K562 (cell line): Measurements from ENCODE around the gene TRABD2B. TPM values are rescaled to one million over a fixed set of nuclear protein-coding genes. Genes with fewer than 3 reads are reported as not detected.

Experiments
- ATAC-seq: fragments of 200-7000 bp; cut with Tn5 transposase; 3 replicates; pipeline ENCODE4 v1.9.1; 2020; ENCODE audit warnings: moderate library complexity
- BruUV-seq: library from RNA; stranded (reverse); fragments of 400-500 nt; replicated peaks from 2 replicates; lab custom pipeline; 2021; lab: Mats Ljungman, UMichigan
- CTCF ChIA-PET: fragments of 300-600 bp; formaldehyde crosslinking; extraction: SDS; loops from one replicate; lab custom pipeline; 2021; ENCODE audit warnings: low intra/inter-chr PET ratio; lab: Yijun Ruan, JAX
- POLR2A ChIA-PET: fragments of 300-600, 350-650 bp; sonication (Branson Sonifier 250); formaldehyde crosslinking; extraction: SDS; loops from one replicate; lab custom pipeline; 2021; ENCODE audit warnings: antibody characterized with exemption, inconsistent platforms; lab: Yijun Ruan, JAX
- DNase-seq, 4 experiments: peaks; one replicate each; pipeline versions ENCODE4 v3.0.0 to v3.0.0-alpha.2; 2011 to 2018; ENCODE audit warnings: low spot score in 3 of 4, mixed read lengths in 3 of 4; ENCODE audit errors: extremely low read depth in 1 of 4
- FAIRE-seq: peaks from 2 replicates; lab custom pipeline; 2011; peaks lifted over from hg19 to GRCh38; lab: Jason Lieb, UNC
- H2AFZ ChIP-seq: 2 replicates; pipeline ENCODE4 v1.6.0; 2011; ENCODE audit warnings: low read depth, low read length, control low read depth, inconsistent platforms
- H3K27ac ChIP-seq: fragments of 200-600 bp; 3 replicates; pipeline ENCODE4 v1.8.0; 2011; ENCODE audit warnings: low read depth, mild to moderate bottlenecking, control low read depth, inconsistent platforms, low read length, moderate library complexity, mixed read lengths; ENCODE audit errors: extremely low read depth
- H3K27me3 ChIP-seq, 2 experiments: fragments of 300-600 bp in 1 of 2; 2 replicates in 1 of 2; 3 replicates in 1 of 2; pipeline versions ENCODE4 v1.6.0 to v1.8.0; 2011; ENCODE audit warnings: inconsistent platforms in 2 of 2, low read length in 2 of 2, mild to moderate bottlenecking in 1 of 2, mixed read lengths in 1 of 2, moderate library complexity in 1 of 2; ENCODE audit not compliant: control insufficient read depth in 2 of 2, insufficient read depth in 2 of 2
- H3K36me3 ChIP-seq: fragments of 300-600 bp; 3 replicates; pipeline ENCODE4 v1.8.0; 2011; ENCODE audit warnings: mild to moderate bottlenecking, low read length, inconsistent platforms; ENCODE audit not compliant: control insufficient read depth, insufficient read depth
- H3K4me1 ChIP-seq, 2 experiments: fragments of 200-600 bp in 1 of 2; replicated peaks in 1 of 2; 2 replicates in 1 of 2; 3 replicates in 1 of 2; pipeline versions ENCODE4 v1.5.1 to v1.8.0; 2011; ENCODE audit warnings: inconsistent platforms in 2 of 2, low read length in 2 of 2, mild to moderate bottlenecking in 1 of 2, mixed read lengths in 1 of 2, moderate library complexity in 1 of 2; ENCODE audit not compliant: control insufficient read depth in 2 of 2, insufficient read depth in 2 of 2
- H3K4me2 ChIP-seq: 2 replicates; pipeline ENCODE4 v1.6.1; 2011; ENCODE audit warnings: low read length, control low read depth, inconsistent platforms, mixed read lengths; ENCODE audit not compliant: insufficient read depth
- H3K4me3 ChIP-seq: fragments of 200-600 bp; sonication (generic), shearing (Covaris generic); 2 replicates; pipeline ENCODE4 v1.5.1; 2016; ENCODE audit warnings: control low read depth, inconsistent platforms
- H3K79me2 ChIP-seq: fragments of 200-600 bp; 3 replicates; pipeline ENCODE4 v1.8.0; 2011; ENCODE audit warnings: low read length, inconsistent platforms; ENCODE audit not compliant: control insufficient read depth, insufficient read depth
- H3K9ac ChIP-seq, 2 experiments: 2 replicates each; pipeline versions ENCODE4 v1.6.0 to v1.6.1; 2011; ENCODE audit warnings: low read depth in 2 of 2, low read length in 2 of 2, control low read depth in 1 of 2, inconsistent platforms in 1 of 2, mild to moderate bottlenecking in 1 of 2, mixed read lengths in 1 of 2; ENCODE audit not compliant: insufficient read depth in 1 of 2
- H3K9me1 ChIP-seq: one replicate; pipeline ENCODE4 v1.6.0; 2011; ENCODE audit warnings: inconsistent platforms, mild to moderate bottlenecking, low read length, moderate library complexity; ENCODE audit not compliant: control insufficient read depth, insufficient read depth
- H3K9me3 ChIP-seq: replicated peaks from 2 replicates; pipeline ENCODE4 v1.5.1; 2011; ENCODE audit warnings: low read depth, low read length, inconsistent platforms; ENCODE audit not compliant: control insufficient read depth, insufficient read depth
- H4K20me1 ChIP-seq: replicated peaks from 2 replicates; pipeline ENCODE4 v1.6.1; 2011; ENCODE audit warnings: low read length, inconsistent platforms, mixed read lengths; ENCODE audit not compliant: control insufficient read depth, insufficient read depth
- ATF3 ChIP-seq, 2 experiments: fragments of 450-650 bp in 1 of 2; sonication (generic) in 1 of 2; formaldehyde crosslinking in 1 of 2; IDR thresholded peaks in 1 of 2; conservative IDR thresholded peaks in 1 of 2; 2 replicates each; pipeline versions ENCODE4 v1.6.1 to v1.8.1; 2016 to 2023; ENCODE audit warnings: mild to moderate bottlenecking in 2 of 2, moderate library complexity in 2 of 2, inconsistent platforms in 1 of 2, missing genetic modification reagents in 1 of 2
- ATF4 ChIP-seq: fragments of 450-650 bp; formaldehyde crosslinking; IDR thresholded peaks from 2 replicates; pipeline ENCODE4 v1.4.0; 2022; ENCODE audit warnings: mild to moderate bottlenecking, moderate library complexity
- CREB3 ChIP-seq: fragments of 450-650 bp; conservative IDR thresholded peaks from 2 replicates; pipeline ENCODE4 v1.6.1; 2016; ENCODE audit warnings: missing genetic modification characterization, low read depth, mild to moderate bottlenecking, missing compliant biosample characterization, moderate library complexity
- ETV1 ChIP-seq: fragments of 450-650 bp; conservative IDR thresholded peaks from 2 replicates; pipeline ENCODE4 v1.6.1; 2016; ENCODE audit warnings: missing genetic modification characterization, control low read depth, low read depth, missing compliant biosample characterization
- MNT ChIP-seq, 2 experiments: fragments of 450-650 bp; conservative IDR thresholded peaks; 2 replicates each; pipeline ENCODE4 v1.6.1; 2017; ENCODE audit warnings: mild to moderate bottlenecking in 2 of 2, moderate library complexity in 2 of 2
- NCOR1 ChIP-seq: fragments of 450-650 bp; IDR thresholded peaks from 2 replicates; pipeline ENCODE4 v1.6.1; 2016; ENCODE audit warnings: mild to moderate bottlenecking, moderate library complexity
- NR2C1 ChIP-seq, 2 experiments: fragments of 450-650 bp; IDR thresholded peaks; 2 replicates each; pipeline ENCODE4 v1.6.1; 2017; ENCODE audit warnings: mild to moderate bottlenecking in 2 of 2, antibody characterized with exemption in 1 of 2, inconsistent platforms in 1 of 2, missing compliant biosample characterization in 1 of 2, missing genetic modification characterization in 1 of 2
- NR2C2 ChIP-seq, 2 experiments: fragments of 200-800 bp in 1 of 2; sonication (Bioruptor generic) in 1 of 2; sonication (generic) in 1 of 2; formaldehyde crosslinking in 1 of 2; IDR thresholded peaks; 2 replicates each; pipeline versions ENCODE4 v1.6.1 to v1.8.0; 2016 to 2022; ENCODE audit warnings: mild to moderate bottlenecking in 1 of 2, missing compliant biosample characterization in 1 of 2, missing genetic modification characterization in 1 of 2, missing genetic modification reagents in 1 of 2
- PRPF4 ChIP-seq: fragments of 200-400 bp; formaldehyde crosslinking; IDR thresholded peaks from one replicate; pipeline ENCODE4 v1.6.1; 2017; ENCODE audit warnings: low read length, low read depth, mild to moderate bottlenecking; ENCODE audit not compliant: insufficient read depth, poor library complexity, severe bottlenecking
- SMARCE1 ChIP-seq: fragments of 450-650 bp; IDR thresholded peaks from 2 replicates; pipeline ENCODE4 v1.7.1; 2016; ENCODE audit warnings: mild to moderate bottlenecking
- SPI1 ChIP-seq: IDR thresholded peaks from 2 replicates; pipeline ENCODE4 v1.6.1; 2011; ENCODE audit warnings: low read depth, low read length, control low read depth, borderline replicate concordance
- THAP12 ChIP-seq: fragments of 250-450 bp; sonication (Bioruptor Pico); IDR thresholded peaks from 2 replicates; pipeline ENCODE4 v1.9.0; 2021; ENCODE audit warnings: mild to moderate bottlenecking, inconsistent platforms
- U2AF2 ChIP-seq: fragments of 200-400 bp; formaldehyde crosslinking; optimal IDR thresholded peaks from 2 replicates; pipeline ENCODE3; 2017; ENCODE audit warnings: low read depth, mild to moderate bottlenecking, low read length
- WGBS: fragments of 100-300 bp; shearing (Covaris generic); methylation state at CpG from one replicate; pipeline ENCODE4 v1.1.6; 2016; ENCODE audit warnings: low coverage, mixed read lengths; ENCODE audit not compliant: insufficient coverage; ENCODE audit errors: missing lambda C conversion rate; 5-methylcytosine and 5-hydroxymethylcytosine counted together
- in situ Hi-C: fragments of 300-500 bp; cut with MboI; formaldehyde crosslinking; loops from 4 replicates; pipeline ENCODE4 v1.15.0; 2018; ENCODE audit warnings: inconsistent platforms, mixed read lengths
- intact Hi-C: fragments of 100-400 bp; cut with micrococcal nuclease; formaldehyde crosslinking; loops from 2 replicates; pipeline ENCODE4 v1.14.2; 2022
- polyA plus RNA-seq, 8 experiments: library from polyadenylated mRNA; depleted of rRNA in 4 of 8; stranded (reverse) in 5 of 8; unstranded in 3 of 8; fragments of >200 nt; fragmentation: Nextera tagmentation in 2 of 8; fragmentation: Illumina TruSeq in 1 of 8; extraction: Ambion mirVana in 2 of 8; extraction: Trizol in 1 of 8; gene quantifications; 2 replicates each; pipeline versions ENCODE4 v1.2.1 to v1.2.3, GENCODE V29; 2011 to 2014; ENCODE audit warnings: inconsistent platforms in 1 of 8, missing spikeins in 1 of 8
- total RNA-seq, 7 experiments: library from RNA; depleted of rRNA in 6 of 7; stranded (reverse); fragments of >200 nt in 6 of 7; fragmentation: Illumina TruSeq in 2 of 7; extraction: Trizol in 2 of 7; gene quantifications; 2 replicates each; pipeline versions ENCODE4 v1.2.1 to v1.2.3, GENCODE V29; 2011 to 2021; ENCODE audit warnings: low replicate concordance in 1 of 7

TRABD2B gene
- total and polyA plus RNA-seq, 9 of the 15 experiments (the other 6 are each of a cell fraction or from before 2014, with no cell fraction given): not detected

GRCh38 chr1:47883963-47884362 lies 113.2 kb downstream of the TRABD2B start:
- WGBS: 0% methylated on average over 1 of the region's 1 CpG
- POLR2A ChIA-PET: interaction anchor here (0.6 to 1.0 kb wide), 2 partner anchors 10 to 56 kb away, joined by 3 read pairs; no protein-coding TSS in a partner anchor
- no peak for TF ChIP-seq CREB3 (tag)
- no peak for TF ChIP-seq NR2C1 (IDR thresholded peaks at IDR 0.05)
- TF ChIP-seq NR2C1 (tag; IDR thresholded peaks at IDR 0.05): no peak
- TF ChIP-seq THAP12 (CRISPR knock-in tag): no peak
- TF ChIP-seq PRPF4: no peak
- TF ChIP-seq SMARCE1: no peak
- no peak for TF ChIP-seq ATF3 (IDR thresholded peaks at IDR 0.05)
- TF ChIP-seq ATF3 (CRISPR knock-in tag; conservative IDR thresholded peaks at IDR 0.05): no peak
- no peak for TF ChIP-seq ETV1 (tag)
- TF ChIP-seq NCOR1: no peak
- no peak for TF ChIP-seq MNT (conservative IDR thresholded peaks at IDR 0.05)
- no peak for TF ChIP-seq NR2C2 (CRISPR knock-in tag; IDR thresholded peaks at IDR 0.05)
- TF ChIP-seq NR2C2 (tag; IDR thresholded peaks at IDR 0.05): no peak
- TF ChIP-seq SPI1: no peak
- no peak for TF ChIP-seq ATF4 (CRISPR knock-in tag)
- no peak for TF ChIP-seq U2AF2

More at GRCh38 chr1:47883963-47884362, 113.2 kb downstream of the TRABD2B start:
- Histone ChIP-seq H3K9ac (no peak overlapping the region), H3K4me1 (no peaks in the 10 kb centered on the region), H3K4me3 (no peak overlapping the region), H3K4me2 (no peak overlapping the region), H3K9me3 (no peaks in the 10 kb centered on the region), H4K20me1 (peaks cover 2% of the 10 kb centered on the region; the same call in 1 of the 2 replicates), H3K27me3 (peaks cover 0 to 35% of the 10 kb centered on the region in 2 experiments; a peak in 3 of 5 replicates), H2AFZ (no peak overlapping the region), H3K27ac (no peak overlapping the region), H3K36me3 (no peaks in the 10 kb centered on the region), H3K9me1 (no peaks in the 10 kb centered on the region), H3K79me2 (no peaks in the 10 kb centered on the region)
- BruUV-seq: no TSS peak
- in situ Hi-C loops (no loop called here), intact Hi-C loops (no loop called here)
- FAIRE-seq: no peak
- DNase-seq: no peak
- CTCF ChIA-PET: interaction anchor here (0.6 kb wide), 1 partner anchor 1557 kb away, joined by 3 read pairs; no protein-coding TSS in a partner anchor
- ATAC-seq: peak; percentile 42; the same call in 1 of the 3 replicates
